Natural killer cell (primary cell): ENCODE measurements around the gene IER5. TPM values are rescaled to one million over a fixed set of nuclear protein-coding genes. Genes with fewer than 3 reads are reported as not detected.
A peak's percentile ranks its signal among the peaks of the same experiment; 100 is the strongest.

ENCODE experiments used
- ATAC-seq, 3 donors: fragments of 150-1000 bp in 2 of 3; fragments of 200-7000 bp in 1 of 3; cut with Tn5 transposase; 1 replicate in 1 of 3; 2 replicates in 2 of 3; pipeline ENCODE4 v1.10.0; 2021; ENCODE audit warnings: mild to moderate bottlenecking in 2 of 3, moderate library complexity in 2 of 3
- DNase-seq, 2 donors: peaks; one replicate each; pipeline versions ENCODE4 v3.0.0 to v3.0.0-alpha.2; 2013 to 2021; ENCODE audit warnings: mixed read lengths in 1 of 2
- H3K27ac ChIP-seq: one replicate; pipeline ENCODE4 v1.5.1; 2013; ENCODE audit warnings: mild to moderate bottlenecking, low read length
- H3K27me3 ChIP-seq: one replicate; pipeline ENCODE4 v1.6.1; 2013; ENCODE audit warnings: low read length; ENCODE audit not compliant: control insufficient read depth, insufficient read depth
- H3K36me3 ChIP-seq: one replicate; pipeline ENCODE4 v1.6.1; 2013; ENCODE audit warnings: low read length; ENCODE audit not compliant: control insufficient read depth, insufficient read depth
- H3K4me1 ChIP-seq: one replicate; pipeline ENCODE4 v1.6.1; 2013; ENCODE audit warnings: low read length; ENCODE audit not compliant: control insufficient read depth, insufficient read depth
- H3K4me3 ChIP-seq: one replicate; pipeline ENCODE4 v1.5.1; 2013; ENCODE audit warnings: low read length
- H3K9me3 ChIP-seq: one replicate; pipeline ENCODE4 v1.6.1; 2013; ENCODE audit warnings: low read length; ENCODE audit not compliant: control insufficient read depth, insufficient read depth
- H3K27ac Mint-ChIP-seq, 2 donors: one replicate each; pipeline ENCODE4 v1.8.0; 2022; ENCODE audit warnings: mild to moderate bottlenecking in 2 of 2, mixed read lengths in 2 of 2, moderate library complexity in 1 of 2
- H3K27me3 Mint-ChIP-seq, 2 donors: one replicate each; pipeline ENCODE4 v1.8.0; 2022; ENCODE audit warnings: low read depth in 2 of 2, mixed read lengths in 2 of 2
- H3K36me3 Mint-ChIP-seq: one replicate; pipeline ENCODE4 v1.8.0; 2022; ENCODE audit warnings: mixed read lengths
- H3K4me1 Mint-ChIP-seq, 2 donors: one replicate each; pipeline ENCODE4 v1.8.0; 2022; ENCODE audit warnings: mixed read lengths in 2 of 2
- H3K4me3 Mint-ChIP-seq: one replicate; pipeline ENCODE4 v1.8.0; 2022; ENCODE audit warnings: mild to moderate bottlenecking, moderate library complexity, mixed read lengths
- H3K9me3 Mint-ChIP-seq, 2 donors: one replicate each; pipeline ENCODE4 v1.8.0; 2022; ENCODE audit warnings: mixed read lengths in 2 of 2
- CTCF ChIP-seq: fragments of 200-600 bp; IDR thresholded peaks from one replicate; pipeline ENCODE4 v1.8.0; 2022; ENCODE audit warnings: antibody characterized with exemption
- WGBS: methylation state at CpG from one replicate; pipeline ENCODE4 v1.1.7; 2013; ENCODE audit warnings: missing lambda C conversion rate; ENCODE audit not compliant: insufficient coverage; 5-methylcytosine and 5-hydroxymethylcytosine counted together
- intact Hi-C: fragments of 100-400 bp; cut with micrococcal nuclease; formaldehyde crosslinking; loops from one replicate; pipeline ENCODE4 v1.14.2; 2022
- total RNA-seq, 4 donors: library from RNA; stranded (reverse); fragments of 120-200 nt in 1 of 4; gene quantifications; one replicate each; pipeline versions ENCODE4 v1.2.3 to v1.2.4, GENCODE V29; 2013 to 2022

Gene IER5
- total RNA-seq, 3 donors from 2014 or later (not counting 1 experiment from before 2014, with no cell fraction given): 118 to 164 (median 150) TPM

GRCh38 chr1:181140891-181141290 lies 52.4 kb downstream of the IER5 start:
- Mint-ChIP-seq H3K4me1 (peaks cover 44 to 50% of the 10 kb centered on the region in 2 donors), H3K4me3 (no peak overlapping the region), H3K27me3 (peaks cover 5 to 15% of the 10 kb centered on the region in 2 donors), H3K9me3 (no peaks in the 10 kb centered on the region), H3K27ac (peak overlapping the region in 1 of 2 donors; percentile 39), H3K36me3 (no peaks in the 10 kb centered on the region)
- H3K27ac ChIP-seq: no peak overlapping the region
- H3K9me3 ChIP-seq: no peaks in the 10 kb centered on the region
- DNase-seq: no peak
- TF ChIP-seq CTCF: no peak
- H3K4me3 ChIP-seq: no peak overlapping the region
- 95% methylated on average over 3 of the region's 3 CpGs for WGBS
- peaks cover 36% of the 10 kb centered on the region for H3K4me1 ChIP-seq
- H3K36me3 ChIP-seq: no peaks in the 10 kb centered on the region
- intact Hi-C loops: loop anchor here (10.0 kb wide), 1 partner anchor 186 kb away; no protein-coding TSS in a partner anchor
- H3K27me3 ChIP-seq: no peaks in the 10 kb centered on the region
- ATAC-seq: no peak

- H3K4me3 Mint-ChIP-seq: no peak overlapping the region
- H3K4me3 ChIP-seq: no peak overlapping the region
- no peaks in the 10 kb centered on the region for H3K36me3 Mint-ChIP-seq
- H3K27ac ChIP-seq: no peak overlapping the region
- ATAC-seq: peak in 2 of 3 donors; percentile 8 to 25
- H3K27me3 Mint-ChIP-seq: peaks cover 8 to 21% of the 10 kb centered on the region in 2 donors
- intact Hi-C loops: loop anchor here (10.0 kb wide), 1 partner anchor 187 kb away; no protein-coding TSS in a partner anchor
- H3K9me3 Mint-ChIP-seq: no peaks in the 10 kb centered on the region
- H3K4me1 ChIP-seq: peaks cover 30% of the 10 kb centered on the region
- H3K27me3 ChIP-seq: no peaks in the 10 kb centered on the region
- peaks cover 39 to 47% of the 10 kb centered on the region in 2 donors for H3K4me1 Mint-ChIP-seq
- no peak overlapping the region for H3K27ac Mint-ChIP-seq
- H3K36me3 ChIP-seq: no peaks in the 10 kb centered on the region
- H3K9me3 ChIP-seq: no peaks in the 10 kb centered on the region
- no peak for DNase-seq
- WGBS: 38% methylated on average over 5 of the region's 5 CpGs
- no peak for TF ChIP-seq CTCF
These were observed 53.0 kb downstream of the IER5 start for GRCh38 chr1:181141431-181141910.

Other genes starting within 250 kb of the IER5 start
- under 1 TPM; 0.09 to 0.80 (median 0.40) TPM for gene KIAA1614, start 175.8 kb upstream of the IER5 start, total RNA-seq
- 10 to 100 TPM; 11.6 to 18.3 (median 15.6) TPM for gene STX6, start 65.8 kb upstream of the IER5 start, total RNA-seq
- gene MR1, start 54.7 kb upstream of the IER5 start, total RNA-seq: 10 to 100 TPM; 27.8 to 35.3 (median 34.6) TPM